Measurements from ENCODE around the gene LCN1. TPM values are rescaled to one million over a fixed set of nuclear protein-coding genes. Genes with fewer than 3 reads are reported as not detected.

Gene LCN1
- total RNA-seq, 1 donor from 2014 or later, result not detected

GRCh38 chr9:135563858-135564257 is 42.6 kb downstream of the LCN1 start:
- no peak for DNase-seq (ENCODE audit: low spot score)
- no peaks in the 10 kb centered on the region for H3K9me3 ChIP-seq (ENCODE audit: low read depth)
- no peak overlapping the region for H3K4me3 Mint-ChIP-seq
- no peaks in the 10 kb centered on the region for H3K79me2 ChIP-seq (ENCODE audit: low read depth)
- H3K9ac ChIP-seq, result no peak overlapping the region
- no peak overlapping the region for H2AFZ ChIP-seq (replicated peaks)
- no peak overlapping the region for H3K4me2 ChIP-seq
- H3K27ac ChIP-seq, result no peak overlapping the region
- H3K36me3 Mint-ChIP-seq, result no peaks in the 10 kb centered on the region
- no peaks in the 10 kb centered on the region for H3F3A ChIP-seq (ENCODE audit: low read depth)
- H3K36me3 ChIP-seq, result no peaks in the 10 kb centered on the region
- no peak overlapping the region for H3K4me3 ChIP-seq
- no peaks in the 10 kb centered on the region for H3K4me1 Mint-ChIP-seq
- H3K27ac Mint-ChIP-seq, result no peak overlapping the region
- H3K9me3 Mint-ChIP-seq, result peaks cover 2% of the 10 kb centered on the region
- peaks cover 5% of the 10 kb centered on the region for H3K27me3 Mint-ChIP-seq (ENCODE audit: insufficient read depth, low read depth)
- H4K20me1 ChIP-seq (ENCODE audit: low read depth), result no peaks in the 10 kb centered on the region
- H3K4me1 ChIP-seq, result no peaks in the 10 kb centered on the region
- TF ChIP-seq EZH2phosphoT487 (IDR thresholded peaks at IDR 0.05), result no peak
- TF ChIP-seq EZH2 (IDR thresholded peaks at IDR 0.05), result no peak
- TF ChIP-seq CTCF (IDR thresholded peaks at IDR 0.05), result no peak
- H3K27me3 ChIP-seq, result no peaks in the 10 kb centered on the region

- TF ChIP-seq EZH2phosphoT487 (IDR thresholded peaks at IDR 0.05), result no peak
- TF ChIP-seq EZH2 (IDR thresholded peaks at IDR 0.05), result no peak
- no peak for TF ChIP-seq CTCF (IDR thresholded peaks at IDR 0.05)
- Histone ChIP-seq H3K27ac (no peak overlapping the region), H3K4me2 (no peak overlapping the region), H2AFZ (replicated peaks) (no peak overlapping the region), H3F3A (ENCODE audit: low read depth) (no peaks in the 10 kb centered on the region), H3K36me3 (no peaks in the 10 kb centered on the region), H3K9me3 (ENCODE audit: low read depth) (no peaks in the 10 kb centered on the region), H4K20me1 (ENCODE audit: low read depth) (no peaks in the 10 kb centered on the region), H3K27me3 (no peaks in the 10 kb centered on the region), H3K79me2 (ENCODE audit: low read depth) (no peaks in the 10 kb centered on the region), H3K4me3 (no peak overlapping the region), H3K4me1 (no peaks in the 10 kb centered on the region), H3K9ac (no peak overlapping the region)
- Mint-ChIP-seq H3K27ac (no peak overlapping the region), H3K27me3 (ENCODE audit: insufficient read depth, low read depth) (peaks cover 9% of the 10 kb centered on the region), H3K4me3 (no peak overlapping the region), H3K9me3 (peaks cover 9% of the 10 kb centered on the region), H3K4me1 (no peaks in the 10 kb centered on the region), H3K36me3 (no peaks in the 10 kb centered on the region)
- no peak for DNase-seq (ENCODE audit: low spot score)
These were observed 43.9 kb downstream of the LCN1 start for GRCh38 chr9:135565141-135565628.

- peaks cover 9% of the 10 kb centered on the region for H3K9me3 Mint-ChIP-seq
- Histone ChIP-seq H3K4me3 (no peak overlapping the region), H3K36me3 (no peaks in the 10 kb centered on the region), H4K20me1 (ENCODE audit: low read depth) (no peaks in the 10 kb centered on the region), H3K4me2 (no peak overlapping the region), H3K9ac (no peak overlapping the region), H3K9me3 (ENCODE audit: low read depth) (no peaks in the 10 kb centered on the region), H3K79me2 (ENCODE audit: low read depth) (no peaks in the 10 kb centered on the region), H3K27ac (no peak overlapping the region), H3F3A (ENCODE audit: low read depth) (no peaks in the 10 kb centered on the region), H3K27me3 (no peaks in the 10 kb centered on the region), H3K4me1 (no peaks in the 10 kb centered on the region), H2AFZ (replicated peaks) (no peak overlapping the region)
- H3K4me3 Mint-ChIP-seq, result no peak overlapping the region
- H3K4me1 Mint-ChIP-seq, result no peaks in the 10 kb centered on the region
- DNase-seq (ENCODE audit: low spot score), result no peak
- peak overlapping the region; percentile 60 for H3K27ac Mint-ChIP-seq
- H3K36me3 Mint-ChIP-seq, result no peaks in the 10 kb centered on the region
- peaks cover 9% of the 10 kb centered on the region for H3K27me3 Mint-ChIP-seq (ENCODE audit: insufficient read depth, low read depth)
- TF ChIP-seq CTCF (IDR thresholded peaks at IDR 0.05), result no peak
- no peak for TF ChIP-seq EZH2 (IDR thresholded peaks at IDR 0.05)
- no peak for TF ChIP-seq EZH2phosphoT487 (IDR thresholded peaks at IDR 0.05)
These were observed 44.4 kb downstream of the LCN1 start for GRCh38 chr9:135565636-135566035.

Measured in neural progenitor cell (in vitro differentiated cells).